Esophagus squamous epithelium (tissue), 5 donors: ENCODE results near the gene RAI14. TPM values are rescaled to one million over a fixed set of nuclear protein-coding genes. Genes with fewer than 3 reads are reported as not detected.
"Not testable (repeated sequence)": the region's sequence is repeated elsewhere in the genome, so short reads cannot be mapped to it uniquely, and the experiment has no call there.

ENCODE experiments used
- DNase-seq: peaks from one replicate; lab custom pipeline; 2025; lab: John Stamatoyannopoulos, UW
- H3K27ac ChIP-seq, 4 donors: fragments of 200-600 bp; sonication (generic); one replicate each; pipeline ENCODE4 v1.5.1; 2016 to 2019; ENCODE audit warnings: mild to moderate bottlenecking in 1 of 4
- H3K27me3 ChIP-seq, 4 donors: fragments of 200-600 bp; sonication (generic); 1 replicate in 3 of 4; 2 replicates in 1 of 4; pipeline versions ENCODE4 v1.5.1 to v1.6.0; 2017 to 2021; ENCODE audit warnings: antibody characterized with exemption in 1 of 4
- H3K36me3 ChIP-seq, 3 donors: fragments of 200-600 bp; sonication (generic); one replicate each; pipeline ENCODE4 v1.5.1; 2016 to 2019
- H3K4me1 ChIP-seq, 3 donors: fragments of 200-600 bp; sonication (generic); one replicate each; pipeline ENCODE4 v1.5.1; 2017 to 2019
- H3K4me3 ChIP-seq, 4 donors: fragments of 200-600 bp; sonication (generic); 1 replicate in 3 of 4; 2 replicates in 1 of 4; pipeline ENCODE4 v1.5.1; 2016 to 2019; ENCODE audit warnings: mild to moderate bottlenecking in 2 of 4, moderate library complexity in 1 of 4
- H3K9me3 ChIP-seq, 3 donors: fragments of 200-600 bp; sonication (generic); one replicate each; pipeline ENCODE4 v1.5.1; 2016 to 2019
- POLR2A ChIP-seq, 4 donors: fragments of 450-650 bp; IDR thresholded peaks; one replicate each; pipeline ENCODE4 v1.6.1; 2017; ENCODE audit warnings: antibody characterized with exemption in 4 of 4, mild to moderate bottlenecking in 4 of 4, moderate library complexity in 3 of 4
- WGBS, 2 donors: methylation state at CpG; one replicate each; pipeline ENCODE4 v1.1.5; 2018; 5-methylcytosine and 5-hydroxymethylcytosine counted together
- intact Hi-C: fragments of 100-400 bp; cut with DNase I; formaldehyde crosslinking; loops from one replicate; pipeline ENCODE4 v1.15.0; 2022
- total RNA-seq, 4 donors: library from RNA; depleted of rRNA; stranded (reverse); fragments of >200 nt; gene quantifications; one replicate each; pipeline ENCODE4 v1.1.0, GENCODE V29; 2016
- TF ChIP-seq, protein P1 (sequence below), 6 experiments: fragments of 450-650 bp in 4 of 6; fragments of 200-600 bp in 2 of 6; sonication (generic) in 2 of 6; IDR thresholded peaks; one replicate each; pipeline ENCODE4 v1.5.1; 2016 to 2019; ENCODE audit warnings: antibody characterized with exemption in 6 of 6, mild to moderate bottlenecking in 4 of 6, moderate library complexity in 4 of 6
- donor health status: DM: yes; HTN: yes; CAD: no.

Gene RAI14
- total RNA-seq, 4 donors from 2014 or later = 5.2 to 18.7 (median 9.0) TPM

- no peaks in the 10 kb centered on the region for H3K27me3 ChIP-seq
- no peaks in the 10 kb centered on the region for H3K9me3 ChIP-seq
- peaks cover 0 to 71% (median 0%) of the 10 kb centered on the region in 3 donors for H3K36me3 ChIP-seq
- no peak overlapping the region for H3K27ac ChIP-seq
- no peak overlapping the region for H3K4me3 ChIP-seq
- DNase-seq = no peak
- no peaks in the 10 kb centered on the region for H3K4me1 ChIP-seq
- 78 to 90% methylated on average over 6 of the region's 6 CpGs for WGBS, 2 donors
- no peak for TF ChIP-seq POLR2A (IDR thresholded peaks at IDR 0.05)
- TF ChIP-seq, protein P1, sequence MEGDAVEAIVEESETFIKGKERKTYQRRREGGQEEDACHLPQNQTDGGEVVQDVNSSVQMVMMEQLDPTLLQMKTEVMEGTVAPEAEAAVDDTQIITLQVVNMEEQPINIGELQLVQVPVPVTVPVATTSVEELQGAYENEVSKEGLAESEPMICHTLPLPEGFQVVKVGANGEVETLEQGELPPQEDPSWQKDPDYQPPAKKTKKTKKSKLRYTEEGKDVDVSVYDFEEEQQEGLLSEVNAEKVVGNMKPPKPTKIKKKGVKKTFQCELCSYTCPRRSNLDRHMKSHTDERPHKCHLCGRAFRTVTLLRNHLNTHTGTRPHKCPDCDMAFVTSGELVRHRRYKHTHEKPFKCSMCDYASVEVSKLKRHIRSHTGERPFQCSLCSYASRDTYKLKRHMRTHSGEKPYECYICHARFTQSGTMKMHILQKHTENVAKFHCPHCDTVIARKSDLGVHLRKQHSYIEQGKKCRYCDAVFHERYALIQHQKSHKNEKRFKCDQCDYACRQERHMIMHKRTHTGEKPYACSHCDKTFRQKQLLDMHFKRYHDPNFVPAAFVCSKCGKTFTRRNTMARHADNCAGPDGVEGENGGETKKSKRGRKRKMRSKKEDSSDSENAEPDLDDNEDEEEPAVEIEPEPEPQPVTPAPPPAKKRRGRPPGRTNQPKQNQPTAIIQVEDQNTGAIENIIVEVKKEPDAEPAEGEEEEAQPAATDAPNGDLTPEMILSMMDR (IDR thresholded peaks at IDR 0.05) = no peak
- intact Hi-C loops = no loop called here
Observed at GRCh38 chr5:34827588-34828506, 171.7 kb downstream of the RAI14 start.

GRCh38 chr5:34830827-34831226, 174.7 kb downstream of the RAI14 start:
- H3K9me3 ChIP-seq, intact Hi-C loops: not testable (repeated sequence)
- WGBS, 2 donors = 36 to 74% methylated on average over 3 to 7 of the region's 7 CpGs

DNA sequence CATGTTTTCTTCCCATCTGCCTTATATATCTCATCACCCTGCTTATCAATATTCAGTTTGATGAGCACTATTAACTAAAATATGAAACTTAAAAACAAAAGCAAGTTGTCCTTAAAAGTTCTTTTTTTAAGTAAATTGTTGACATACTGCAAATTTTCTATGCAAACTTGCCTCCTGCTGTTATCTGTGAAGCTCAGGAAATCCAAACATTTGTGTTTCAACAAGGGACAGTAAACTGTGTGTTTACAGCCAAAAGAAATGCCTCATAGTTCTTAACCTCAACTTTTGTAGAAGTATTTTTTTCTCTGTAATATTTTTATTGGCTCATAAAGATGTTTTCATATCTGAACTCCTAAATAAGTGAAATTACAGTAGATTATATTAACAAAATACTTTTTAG, 175.2 kb downstream of the RAI14 start:
- H3K27ac ChIP-seq = no peak overlapping the region
- H3K4me1 ChIP-seq = peaks cover 0 to 14% (median 0%) of the 10 kb centered on the region in 3 donors
- no peaks in the 10 kb centered on the region for H3K9me3 ChIP-seq
- TF ChIP-seq, protein P1 (IDR thresholded peaks at IDR 0.05) = no peak
- TF ChIP-seq POLR2A (IDR thresholded peaks at IDR 0.05) = no peak
- H3K36me3 ChIP-seq = peaks cover 0 to 53% (median 0%) of the 10 kb centered on the region in 3 donors
- H3K27me3 ChIP-seq = no peaks in the 10 kb centered on the region
- DNase-seq = no peak
- no peak overlapping the region for H3K4me3 ChIP-seq
- intact Hi-C loops = no loop called here

More at GRCh38 chr5:34830827-34831226, 174.7 kb downstream of the RAI14 start:
- Histone ChIP-seq H3K36me3 (peaks cover 0 to 55% (median 0%) of the 10 kb centered on the region in 3 donors), H3K4me1 (peaks cover 0 to 14% (median 0%) of the 10 kb centered on the region in 3 donors)
- H3K4me3 ChIP-seq, H3K27me3 ChIP-seq, DNase-seq, H3K27ac ChIP-seq: not testable (repeated sequence)

DNA sequence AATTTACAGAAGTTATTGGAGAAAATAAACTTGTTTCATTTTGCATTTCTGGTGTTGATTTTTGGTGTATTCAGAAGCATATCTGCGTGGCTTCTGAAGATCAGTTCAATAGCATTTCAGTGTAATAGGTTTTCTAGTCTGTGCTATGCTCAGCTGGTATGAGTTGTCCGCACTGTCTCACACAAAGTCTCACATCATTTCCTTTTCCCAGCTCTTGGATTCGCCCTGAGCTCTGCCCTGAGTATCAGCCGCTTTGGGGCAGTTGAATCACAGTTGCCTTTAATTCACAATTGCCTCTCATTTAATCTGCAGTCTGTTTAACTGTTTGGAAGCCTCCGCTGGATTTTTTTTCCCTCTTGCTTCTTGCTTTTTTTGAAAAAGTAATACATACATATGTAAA, 176.4 kb downstream of the RAI14 start:
- peaks cover 0 to 14% (median 0%) of the 10 kb centered on the region in 3 donors for H3K4me1 ChIP-seq
- TF ChIP-seq POLR2A (IDR thresholded peaks at IDR 0.05) = no peak
- TF ChIP-seq, protein P1 (IDR thresholded peaks at IDR 0.05) = no peak
- DNase-seq = no peak
- intact Hi-C loops = no loop called here
- H3K27ac ChIP-seq = no peak overlapping the region
- H3K36me3 ChIP-seq = peaks cover 0 to 40% (median 0%) of the 10 kb centered on the region in 3 donors
- H3K27me3 ChIP-seq = no peaks in the 10 kb centered on the region
- no peak overlapping the region for H3K4me3 ChIP-seq
- no peaks in the 10 kb centered on the region for H3K9me3 ChIP-seq
- WGBS, 2 donors = 84 to 86% methylated on average over 5 of the region's 5 CpGs

DNA sequence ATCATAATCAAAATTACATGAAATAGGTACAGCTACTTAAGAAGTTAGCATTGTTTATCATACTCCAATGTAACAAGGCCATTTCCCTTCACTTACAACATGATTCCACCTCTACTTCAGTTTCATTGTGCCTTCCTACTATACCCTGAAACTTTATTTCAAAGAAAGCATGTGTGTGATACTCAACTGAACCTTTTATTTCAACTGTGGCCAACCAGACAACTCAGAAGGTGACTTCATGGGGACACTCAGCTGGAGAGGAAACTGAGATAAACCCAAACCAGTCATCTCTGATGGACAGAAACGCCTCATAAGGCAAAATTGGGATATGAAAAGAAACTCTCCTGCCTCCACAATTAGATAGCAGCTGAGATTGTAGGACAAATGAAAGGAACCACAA, 177.0 kb downstream of the RAI14 start:
- no peak for DNase-seq
- TF ChIP-seq POLR2A (IDR thresholded peaks at IDR 0.05) = no peak
- TF ChIP-seq, protein P1 (IDR thresholded peaks at IDR 0.05) = no peak
- Histone ChIP-seq H3K27ac (no peak overlapping the region), H3K27me3 (no peaks in the 10 kb centered on the region), H3K4me1 (peaks cover 0 to 14% (median 0%) of the 10 kb centered on the region in 3 donors), H3K9me3 (no peaks in the 10 kb centered on the region), H3K4me3 (no peak overlapping the region), H3K36me3 (peaks cover 0 to 35% (median 0%) of the 10 kb centered on the region in 3 donors)
- intact Hi-C loops = no loop called here
- 71 to 80% methylated on average over 1 of the region's 1 CpG for WGBS, 2 donors
